Duodenal mucosa (tissue), 2 donors: Measurements from ENCODE around the gene ZNF280D.
"Not testable (repeated sequence)": the region's sequence is repeated elsewhere in the genome, so short reads cannot be mapped to it uniquely, and the experiment has no call there.

ENCODE experiments used
- H3K27ac ChIP-seq: one replicate; pipeline ENCODE4 v1.7.0; 2013; ENCODE audit warnings: low read depth, low read length
- H3K27me3 ChIP-seq, 2 donors: one replicate each; pipeline ENCODE4 v1.7.0; 2013; ENCODE audit warnings: low read length in 2 of 2, control low read depth in 1 of 2; ENCODE audit not compliant: insufficient read depth in 2 of 2, control insufficient read depth in 1 of 2
- H3K36me3 ChIP-seq, 2 donors: one replicate each; pipeline ENCODE4 v1.7.0; 2013; ENCODE audit warnings: low read length in 2 of 2, control low read depth in 1 of 2; ENCODE audit not compliant: insufficient read depth in 2 of 2, control insufficient read depth in 1 of 2
- H3K4me1 ChIP-seq, 2 donors: one replicate each; pipeline ENCODE4 v1.7.0; 2013; ENCODE audit warnings: low read length in 2 of 2, control low read depth in 1 of 2; ENCODE audit not compliant: insufficient read depth in 2 of 2, control insufficient read depth in 1 of 2
- H3K4me3 ChIP-seq, 2 donors: one replicate each; pipeline ENCODE4 v1.7.0; 2013; ENCODE audit warnings: low read length in 2 of 2, low read depth in 1 of 2
- H3K9ac ChIP-seq, 2 donors: one replicate each; pipeline ENCODE4 v1.7.0; 2013; ENCODE audit warnings: low read length in 2 of 2, low read depth in 1 of 2
- H3K9me3 ChIP-seq, 2 donors: one replicate each; pipeline ENCODE4 v1.7.0; 2013; ENCODE audit warnings: low read length in 2 of 2, control low read depth in 1 of 2; ENCODE audit not compliant: control insufficient read depth in 1 of 2

The ZNF280D gene, protein sequence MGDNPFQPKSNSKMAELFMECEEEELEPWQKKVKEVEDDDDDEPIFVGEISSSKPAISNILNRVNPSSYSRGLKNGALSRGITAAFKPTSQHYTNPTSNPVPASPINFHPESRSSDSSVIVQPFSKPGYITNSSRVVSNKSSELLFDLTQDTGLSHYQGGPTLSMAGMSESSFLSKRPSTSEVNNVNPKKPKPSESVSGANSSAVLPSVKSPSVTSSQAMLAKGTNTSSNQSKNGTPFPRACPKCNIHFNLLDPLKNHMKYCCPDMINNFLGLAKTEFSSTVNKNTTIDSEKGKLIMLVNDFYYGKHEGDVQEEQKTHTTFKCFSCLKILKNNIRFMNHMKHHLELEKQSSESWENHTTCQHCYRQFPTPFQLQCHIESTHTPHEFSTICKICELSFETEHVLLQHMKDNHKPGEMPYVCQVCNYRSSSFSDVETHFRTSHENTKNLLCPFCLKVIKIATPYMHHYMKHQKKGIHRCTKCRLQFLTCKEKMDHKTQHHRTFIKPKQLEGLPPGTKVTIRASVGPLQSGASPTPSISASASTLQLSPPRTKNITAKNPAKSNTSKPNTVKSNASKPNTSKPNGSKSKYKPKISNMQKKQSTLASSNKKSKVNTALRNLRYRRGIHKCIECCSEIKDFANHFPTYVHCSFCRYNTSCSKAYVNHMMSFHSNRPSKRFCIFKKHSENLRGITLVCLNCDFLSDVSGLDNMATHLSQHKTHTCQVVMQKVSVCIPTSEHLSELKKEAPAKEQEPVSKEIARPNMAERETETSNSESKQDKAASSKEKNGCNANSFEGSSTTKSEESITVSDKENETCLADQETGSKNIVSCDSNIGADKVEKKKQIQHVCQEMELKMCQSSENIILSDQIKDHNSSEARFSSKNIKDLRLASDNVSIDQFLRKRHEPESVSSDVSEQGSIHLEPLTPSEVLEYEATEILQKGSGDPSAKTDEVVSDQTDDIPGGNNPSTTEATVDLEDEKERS

DNA sequence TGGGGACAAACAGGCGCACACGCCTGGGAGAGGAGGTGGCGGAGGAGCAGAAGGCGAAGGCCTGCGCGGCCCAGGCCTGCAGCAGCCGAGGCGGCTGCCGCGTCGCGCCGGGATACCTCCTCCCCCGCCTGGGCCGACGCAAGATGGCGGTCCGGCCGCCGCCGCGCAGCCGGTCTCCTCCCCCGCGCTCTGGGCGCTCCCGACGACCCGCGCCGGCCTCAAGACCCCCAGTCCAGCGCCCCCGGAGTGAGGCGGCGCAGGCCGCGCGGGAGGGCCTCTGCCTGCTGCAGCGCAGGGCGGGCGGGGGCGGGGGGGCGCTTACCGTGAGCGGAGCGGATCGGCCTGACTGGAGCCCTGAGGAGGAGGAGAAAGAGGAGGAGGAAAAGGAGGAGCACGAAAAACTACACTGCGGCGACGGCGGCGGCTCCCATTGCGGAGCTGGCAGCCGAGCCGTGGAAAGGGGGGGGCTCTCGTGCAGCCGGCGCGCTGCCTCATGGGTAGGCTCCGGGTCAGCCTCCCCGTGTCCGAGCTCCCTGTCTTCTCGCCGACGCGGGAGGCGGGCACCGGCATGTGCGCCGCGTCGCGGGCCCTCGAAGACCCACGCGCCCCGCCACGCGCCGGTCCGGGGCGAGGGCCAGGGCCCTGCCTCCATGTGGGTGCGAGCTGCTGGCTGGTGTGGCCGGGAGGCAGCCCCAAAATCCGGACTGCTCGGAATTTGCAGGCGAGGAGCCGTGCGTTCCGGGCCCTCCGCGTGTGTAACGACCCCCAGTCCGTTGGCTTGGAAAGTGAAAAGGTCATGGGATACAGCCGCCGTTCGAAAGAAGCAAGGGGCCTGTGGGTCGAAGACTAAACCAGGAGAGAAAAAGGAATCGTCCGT, at the start of gene ZNF280D:
Gene ZNF280D (minus strand): TSS at position 374 of the 877 bp plus-strand sequence. CDS start 26,400 bp downstream, outside the sequence.
- peak within 1 kb of the TSS; percentile 74 to 95 for H3K4me3 ChIP-seq
- no peaks in the 10 kb centered on the region for H3K36me3 ChIP-seq
- H3K4me1 ChIP-seq = peaks cover 18 to 32% of the 10 kb centered on the region in 2 donors
- peak within 1 kb of the TSS; percentile 82 to 92 for H3K9ac ChIP-seq
- H3K27ac ChIP-seq = peak within 1 kb of the TSS; percentile 85
- no peaks in the 10 kb centered on the region for H3K27me3 ChIP-seq
- no peaks in the 10 kb centered on the region for H3K9me3 ChIP-seq

DNA sequence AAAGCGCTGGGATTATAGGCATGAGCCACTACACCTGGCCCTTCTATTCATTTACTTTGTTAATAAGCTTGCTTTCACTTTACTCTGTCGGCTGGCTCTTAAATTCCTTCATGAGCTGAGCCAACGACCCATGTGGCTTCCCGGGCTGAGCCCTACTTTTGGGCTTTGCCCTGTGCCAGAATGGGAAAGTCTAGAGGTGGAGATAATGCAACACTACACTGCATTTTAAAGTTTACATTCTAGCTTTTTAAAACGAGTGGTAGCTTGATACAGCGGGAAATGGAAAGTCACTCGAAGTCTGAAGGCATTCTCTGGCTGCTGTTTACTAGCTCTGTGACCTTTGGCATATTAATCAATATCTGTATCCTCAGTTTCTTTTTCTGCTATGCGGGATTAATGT, 49.0 kb upstream of the ZNF280D start:
- Histone ChIP-seq H3K9me3 (no peaks in the 10 kb centered on the region), H3K4me3 (no peak overlapping the region), H3K9ac (no peak overlapping the region), H3K4me1 (no peaks in the 10 kb centered on the region), H3K27me3 (no peaks in the 10 kb centered on the region), H3K27ac (no peak overlapping the region), H3K36me3 (no peaks in the 10 kb centered on the region)

GRCh38 chr15:56781666-56782065, 48.4 kb upstream of the ZNF280D start:
- no peaks in the 10 kb centered on the region for H3K9me3 ChIP-seq

GRCh38 chr15:56780102-56780725, 46.9 kb upstream of the ZNF280D start:
- H3K9ac ChIP-seq, H3K27me3 ChIP-seq, H3K36me3 ChIP-seq, H3K4me3 ChIP-seq, H3K27ac ChIP-seq, H3K9me3 ChIP-seq, H3K4me1 ChIP-seq: not testable (repeated sequence)

More at GRCh38 chr15:56781666-56782065, 48.4 kb upstream of the ZNF280D start:
- no peak overlapping the region for H3K4me3 ChIP-seq
- no peak overlapping the region for H3K9ac ChIP-seq
- H3K27ac ChIP-seq = no peak overlapping the region
- no peaks in the 10 kb centered on the region for H3K4me1 ChIP-seq
- H3K27me3 ChIP-seq = no peaks in the 10 kb centered on the region
- no peaks in the 10 kb centered on the region for H3K36me3 ChIP-seq

- H3K27ac ChIP-seq, H3K27me3 ChIP-seq, H3K36me3 ChIP-seq, H3K4me1 ChIP-seq, H3K9ac ChIP-seq, H3K9me3 ChIP-seq, H3K4me3 ChIP-seq: not testable (repeated sequence)
Observed at GRCh38 chr15:56779449-56779848, 46.1 kb upstream of the ZNF280D start.

- H3K9ac ChIP-seq = no peak overlapping the region
- H3K4me1 ChIP-seq = no peaks in the 10 kb centered on the region
- no peak overlapping the region for H3K4me3 ChIP-seq
- no peaks in the 10 kb centered on the region for H3K27me3 ChIP-seq
- H3K27ac ChIP-seq = no peak overlapping the region
- H3K36me3 ChIP-seq = no peaks in the 10 kb centered on the region
- no peaks in the 10 kb centered on the region for H3K9me3 ChIP-seq
Observed at GRCh38 chr15:56778761-56779160, 45.5 kb upstream of the ZNF280D start.

DNA sequence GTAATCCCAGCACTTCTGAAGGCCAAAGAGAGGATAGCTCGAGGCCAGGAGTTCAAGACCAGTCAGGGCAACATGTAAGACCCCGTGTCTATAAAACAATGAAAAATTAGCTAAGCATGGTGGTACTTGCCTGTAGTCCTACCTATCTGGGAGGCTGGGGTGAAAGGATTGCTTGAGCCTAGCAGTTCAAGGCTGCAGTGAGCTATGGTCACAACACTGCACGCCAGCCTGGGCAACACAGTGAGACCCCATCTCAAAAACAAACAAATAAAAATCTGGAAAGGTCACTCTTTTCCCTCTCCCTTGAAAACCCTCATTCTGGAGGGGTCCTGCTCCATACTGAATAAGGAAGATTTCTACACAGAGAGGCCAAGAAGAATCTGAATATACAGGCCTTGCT, 43.5 kb upstream of the ZNF280D start:
- Histone ChIP-seq H3K4me3 (no peak overlapping the region), H3K27ac (no peak overlapping the region), H3K9ac (no peak overlapping the region), H3K9me3 (no peaks in the 10 kb centered on the region), H3K36me3 (no peaks in the 10 kb centered on the region), H3K27me3 (no peaks in the 10 kb centered on the region), H3K4me1 (no peaks in the 10 kb centered on the region)

DNA sequence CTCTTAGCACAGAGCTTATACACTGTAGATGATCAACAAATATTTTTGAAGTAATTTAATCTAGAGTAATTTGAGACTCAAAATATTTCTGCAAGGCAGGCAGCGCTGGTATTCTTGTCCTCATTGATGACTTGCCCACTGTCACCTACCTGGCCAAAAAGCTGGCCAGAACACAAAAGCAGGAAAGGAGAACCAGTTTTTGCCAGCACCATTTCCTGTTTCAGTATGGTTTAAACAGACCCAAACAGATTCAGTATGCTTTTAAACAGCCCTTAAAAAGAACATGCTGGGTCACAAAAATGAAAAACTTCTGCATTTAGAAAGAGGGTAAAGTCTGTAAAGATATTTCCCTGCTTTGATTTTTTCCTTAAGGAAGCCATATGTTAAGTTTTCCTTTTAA, 42.3 kb upstream of the ZNF280D start:
- no peaks in the 10 kb centered on the region for H3K27me3 ChIP-seq
- H3K9ac ChIP-seq = no peak overlapping the region
- H3K27ac ChIP-seq = no peak overlapping the region
- H3K4me1 ChIP-seq = no peaks in the 10 kb centered on the region
- no peaks in the 10 kb centered on the region for H3K36me3 ChIP-seq
- no peak overlapping the region for H3K4me3 ChIP-seq
- H3K9me3 ChIP-seq = no peaks in the 10 kb centered on the region

DNA sequence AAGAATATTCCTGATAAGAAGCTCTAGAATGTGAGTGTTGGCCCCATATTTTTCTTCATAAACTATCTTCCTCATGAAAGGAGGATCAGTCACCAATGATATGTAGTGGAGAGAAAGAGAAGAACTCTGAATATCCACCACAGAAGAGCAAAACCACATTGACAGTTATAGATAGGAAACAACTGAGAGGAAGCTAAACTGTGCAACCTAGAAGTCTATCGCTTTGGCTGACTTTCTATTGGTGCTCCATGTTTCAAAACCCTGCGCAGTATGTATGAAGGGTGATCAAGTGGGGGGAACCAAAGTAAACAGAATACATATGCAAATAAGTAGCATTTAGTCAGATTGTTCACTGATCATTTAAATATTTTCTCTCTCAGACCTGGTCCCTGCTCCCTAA, 41.0 kb upstream of the ZNF280D start:
- H3K4me1 ChIP-seq = no peaks in the 10 kb centered on the region
- H3K27ac ChIP-seq = no peak overlapping the region

More for the DNA sequence above, 41.0 kb upstream of the ZNF280D start:
- no peaks in the 10 kb centered on the region for H3K27me3 ChIP-seq
- no peaks in the 10 kb centered on the region for H3K36me3 ChIP-seq
- H3K9me3 ChIP-seq = no peaks in the 10 kb centered on the region
- H3K4me3 ChIP-seq = no peak overlapping the region
- H3K9ac ChIP-seq = no peak overlapping the region
